Spleen (tissue), 11 donors: ENCODE results near the gene NUDT3. TPM values are rescaled to one million over a fixed set of nuclear protein-coding genes. Genes with fewer than 3 reads are reported as not detected.
"Not testable (repeated sequence)": the region's sequence is repeated elsewhere in the genome, so short reads cannot be mapped to it uniquely, and the experiment has no call there.

Experiments used
- DNase-seq: peaks from one replicate; pipeline ENCODE4 v3.0.0-alpha.2; 2020
- H3K27ac ChIP-seq, 8 donors: fragments of 200-600 bp; sonication (generic) in 7 of 8; 1 replicate in 4 of 8; 2 replicates in 4 of 8; pipeline versions ENCODE4 v1.5.0 to v1.8.0; 2016 to 2021; ENCODE audit warnings: inconsistent platforms in 4 of 8, mild to moderate bottlenecking in 4 of 8, moderate library complexity in 1 of 8
- H3K27me3 ChIP-seq, 7 donors: fragments of 200-600 bp; sonication (generic) in 6 of 7; replicated peaks in 1 of 7; 1 replicate in 4 of 7; 2 replicates in 3 of 7; pipeline versions ENCODE4 v1.5.0 to v1.8.0; 2016 to 2021; ENCODE audit warnings: inconsistent platforms in 3 of 7, mild to moderate bottlenecking in 1 of 7
- H3K36me3 ChIP-seq, 6 donors: fragments of 200-600 bp; sonication (generic) in 5 of 6; 1 replicate in 4 of 6; 2 replicates in 2 of 6; pipeline versions ENCODE4 v1.5.0 to v1.8.0; 2016 to 2021; ENCODE audit warnings: inconsistent platforms in 2 of 6
- H3K4me1 ChIP-seq, 6 donors: fragments of 200-600 bp; sonication (generic) in 5 of 6; 1 replicate in 3 of 6; 2 replicates in 3 of 6; pipeline versions ENCODE4 v1.5.0 to v1.8.0; 2016 to 2021; ENCODE audit warnings: inconsistent platforms in 3 of 6
- H3K4me3 ChIP-seq, 8 donors: fragments of 200-600 bp; sonication (generic) in 7 of 8; 1 replicate in 4 of 8; 2 replicates in 4 of 8; pipeline versions ENCODE4 v1.5.0 to v1.8.0; 2016 to 2021; ENCODE audit warnings: inconsistent platforms in 4 of 8, mild to moderate bottlenecking in 4 of 8, moderate library complexity in 2 of 8
- H3K9me3 ChIP-seq, 8 donors: fragments of 200-600 bp; sonication (generic) in 7 of 8; 1 replicate in 4 of 8; 2 replicates in 4 of 8; pipeline versions ENCODE4 v1.5.0 to v1.8.0; 2016 to 2021; ENCODE audit warnings: inconsistent platforms in 4 of 8
- CTCF ChIP-seq, 11 experiments: fragments of 200-600 bp in 7 of 11; fragments of 450-650 bp in 4 of 11; sonication (generic) in 4 of 11; IDR thresholded peaks in 8 of 11; conservative IDR thresholded peaks in 3 of 11; 1 replicate in 7 of 11; 2 replicates in 4 of 11; pipeline versions ENCODE4 v1.4.0 to v1.8.0; 2016 to 2021; ENCODE audit warnings: antibody characterized with exemption in 11 of 11, inconsistent platforms in 4 of 11, mild to moderate bottlenecking in 1 of 11
- POLR2A ChIP-seq, 3 donors: fragments of 450-650 bp; IDR thresholded peaks; one replicate each; pipeline ENCODE4 v1.5.1; 2017; ENCODE audit warnings: antibody characterized with exemption in 3 of 3, mild to moderate bottlenecking in 1 of 3
- POLR2AphosphoS5 ChIP-seq, 3 donors: sonication (generic); formaldehyde crosslinking; IDR thresholded peaks; one replicate each; pipeline ENCODE4 v1.5.1; 2017; ENCODE audit warnings: antibody characterized with exemption in 3 of 3
- WGBS, 5 donors: extraction: QIAGEN DNeasy Blood & Tissue Kit in 3 of 5; methylation state at CpG; one replicate each; pipeline versions ENCODE4 v1.1.5 to v1.1.7; 2013 to 2018; 5-methylcytosine and 5-hydroxymethylcytosine counted together
- intact Hi-C: fragments of 100-400 bp; cut with DNase I; formaldehyde crosslinking; loops from one replicate; pipeline ENCODE4 v1.15.0; 2023; ENCODE audit warnings: low total_unique reads
- polyA plus RNA-seq, 3 donors: library from polyadenylated mRNA; stranded (reverse); fragments of 200-250 nt; gene quantifications; one replicate each; pipeline ENCODE4 v1.2.1, GENCODE V29; 2013
- total RNA-seq, 7 donors: library from RNA; depleted of rRNA in 3 of 7; stranded (reverse); fragments of >200 nt in 3 of 7; fragmentation: NEBNext Ultra II Directional in 4 of 7; extraction: Animal tissue kit (Norgen Biotek cat#: 25700) in 4 of 7; gene quantifications; one replicate each; pipeline versions ENCODE4 v1.1.0 to v1.2.1, GENCODE V29; 2016 to 2021
- donor health status: healthy with polysubstance abuse.
- donor health status: DM: no; HTN: no; CAD: no; lungs with moderate emphysema.
- donor health status: DM: no; HTN: no; CAD: no.
- donor health status: Bipolar disorder and iron deficiency.
- donor health status: healthy.
- donor health status: DM: no; HTN: no; CAD: no.
- donor health status: DM: yes; HTN: yes; CAD: no.

NUDT3 gene
- total and polyA plus RNA-seq, 10 donors, result 9.2 to 54.2 (median 37.8) TPM

DNA sequence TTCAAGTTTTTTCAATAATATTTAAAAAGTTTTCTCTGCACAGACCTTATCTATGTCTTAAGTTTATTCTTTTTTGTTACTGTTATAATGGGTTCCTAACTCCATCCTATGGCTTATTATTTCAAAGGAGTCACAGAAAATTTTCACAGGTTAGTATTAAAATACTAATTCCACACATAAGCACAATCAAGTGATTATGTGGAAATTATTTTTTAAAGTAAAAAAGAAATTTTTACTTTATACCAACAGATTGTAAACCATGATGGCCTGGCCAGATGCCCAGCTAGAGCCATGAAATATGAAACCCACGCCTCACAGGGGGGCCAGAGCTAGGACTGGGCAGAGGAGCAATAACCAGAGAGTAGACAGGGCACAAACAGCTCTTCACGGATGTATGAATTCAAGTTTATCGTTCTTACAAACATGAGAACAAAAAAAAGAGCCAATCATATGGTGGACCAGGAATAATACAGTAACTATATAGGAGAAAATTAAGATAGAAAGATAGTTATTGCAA is 34.0 kb downstream of the NUDT3 start:
- DNase-seq, result no peak
- 62 to 75% (median 71%) methylated on average over 3 of the region's 3 CpGs for WGBS, 5 donors
- H3K4me1 ChIP-seq, result peaks cover 3 to 71% (median 24%) of the 10 kb centered on the region in 6 donors
- H3K9me3 ChIP-seq, result no peaks in the 10 kb centered on the region
- H3K27ac ChIP-seq, result no peak overlapping the region
- H3K4me3 ChIP-seq, result no peak overlapping the region
- TF ChIP-seq POLR2A (IDR thresholded peaks at IDR 0.05), result no peak
- TF ChIP-seq CTCF (IDR thresholded peaks at IDR 0.05 in 8 of 11, conservative IDR thresholded peaks at IDR 0.05 in 3 of 11), result no peak
- no peak for TF ChIP-seq POLR2AphosphoS5 (IDR thresholded peaks at IDR 0.05)
- intact Hi-C loops, result no loop called here
- H3K36me3 ChIP-seq, result no peaks in the 10 kb centered on the region
- H3K27me3 ChIP-seq, result no peaks in the 10 kb centered on the region

DNA sequence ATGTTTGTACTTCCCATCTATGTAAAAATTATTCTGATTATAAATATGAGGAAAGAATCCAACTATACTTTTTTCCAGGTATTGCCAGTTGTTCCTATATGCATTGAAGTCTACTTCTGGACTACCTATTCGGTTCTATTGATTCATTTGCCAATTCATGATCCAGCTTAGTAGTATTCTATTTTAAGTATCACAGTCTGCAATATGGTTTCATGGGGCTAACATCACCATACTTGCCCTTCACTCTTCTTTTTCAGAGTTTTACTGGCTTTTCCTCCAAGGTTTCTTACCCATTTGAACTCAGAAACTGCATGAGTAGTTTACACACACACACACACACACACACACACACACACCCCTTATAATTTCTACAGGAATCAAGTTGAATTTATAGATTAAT is 34.5 kb downstream of the NUDT3 start:
- Histone ChIP-seq H3K4me1 (peaks cover 2 to 71% (median 21%) of the 10 kb centered on the region in 6 donors), H3K4me3 (no peak overlapping the region), H3K27ac (no peak overlapping the region), H3K9me3 (no peaks in the 10 kb centered on the region), H3K27me3 (no peaks in the 10 kb centered on the region), H3K36me3 (no peaks in the 10 kb centered on the region)
- WGBS, 5 donors, result 77 to 91% (median 83%) methylated on average over 1 of the region's 1 CpG
- DNase-seq, result no peak
- intact Hi-C loops, result no loop called here
- TF ChIP-seq POLR2A (IDR thresholded peaks at IDR 0.05) (no peak), POLR2AphosphoS5 (IDR thresholded peaks at IDR 0.05) (no peak), CTCF (IDR thresholded peaks at IDR 0.05 in 8 of 11, conservative IDR thresholded peaks at IDR 0.05 in 3 of 11) (no peak)

DNA sequence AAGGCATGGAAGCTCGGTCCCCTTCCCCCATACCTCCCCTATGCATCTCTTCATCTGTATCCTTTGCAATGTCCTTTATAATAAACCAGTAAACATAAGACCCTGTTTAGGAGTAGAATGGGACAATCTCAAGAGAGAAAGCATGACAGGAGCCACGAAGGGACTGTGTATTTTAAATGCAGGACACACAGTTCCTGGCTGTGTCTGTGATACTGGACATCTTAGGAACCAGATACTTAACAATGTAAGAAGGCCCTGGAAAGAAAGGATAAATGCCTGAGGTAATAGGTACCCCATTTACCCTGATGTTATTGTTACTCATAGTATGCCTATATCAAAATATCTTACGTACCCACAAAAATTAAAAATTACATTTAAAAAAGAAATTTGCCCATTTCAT is 36.6 kb downstream of the NUDT3 start:
- 76 to 86% (median 84%) methylated on average over 3 of the region's 3 CpGs for WGBS, 5 donors
- no peak for DNase-seq
- TF ChIP-seq POLR2AphosphoS5 (IDR thresholded peaks at IDR 0.05) (no peak), POLR2A (IDR thresholded peaks at IDR 0.05) (no peak), CTCF (IDR thresholded peaks at IDR 0.05 in 8 of 11, conservative IDR thresholded peaks at IDR 0.05 in 3 of 11) (no peak)
- Histone ChIP-seq H3K9me3 (no peaks in the 10 kb centered on the region), H3K4me3 (no peak overlapping the region), H3K4me1 (peaks cover 0 to 72% (median 24%) of the 10 kb centered on the region in 6 donors), H3K36me3 (no peaks in the 10 kb centered on the region), H3K27me3 (no peaks in the 10 kb centered on the region), H3K27ac (no peak overlapping the region)
- intact Hi-C loops, result no loop called here

DNA sequence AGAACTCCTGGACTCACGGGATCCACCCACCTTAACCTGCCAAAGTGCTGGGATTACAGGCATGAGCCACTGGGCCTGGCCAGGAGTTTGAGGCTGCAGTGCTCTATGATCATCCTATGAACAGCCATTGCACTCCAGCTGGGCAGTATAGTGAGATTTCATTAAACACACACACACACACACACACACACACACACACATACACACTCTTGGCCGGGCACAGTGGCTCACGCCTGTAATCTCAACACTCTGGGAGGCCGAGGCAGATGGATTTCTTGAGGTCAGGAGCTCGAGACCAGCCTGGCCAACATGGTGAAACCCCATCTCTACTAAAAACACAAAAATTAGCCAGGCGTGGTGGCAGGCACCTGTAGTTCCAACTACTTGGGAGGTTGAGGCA is 38.2 kb downstream of the NUDT3 start:
- H3K36me3 ChIP-seq, H3K27me3 ChIP-seq, H3K9me3 ChIP-seq, H3K4me3 ChIP-seq, H3K27ac ChIP-seq, DNase-seq, intact Hi-C loops: not testable (repeated sequence)
- H3K4me1 ChIP-seq, result peaks cover 4 to 74% (median 29%) of the 10 kb centered on the region in 6 donors
- WGBS, 5 donors, result 92 to 98% (median 95%) methylated on average over 5 to 6 of the region's 6 CpGs

GRCh38 chr6:34353530-34353929 is 38.9 kb downstream of the NUDT3 start:
- H3K4me3 ChIP-seq, H3K27me3 ChIP-seq, DNase-seq, H3K36me3 ChIP-seq, H3K9me3 ChIP-seq, intact Hi-C loops, H3K27ac ChIP-seq: not testable (repeated sequence)
- WGBS, 5 donors, result 86 to 91% (median 90%) methylated on average over 7 of the region's 7 CpGs
- peaks cover 4 to 68% (median 26%) of the 10 kb centered on the region in 6 donors for H3K4me1 ChIP-seq
